MCF 10A (cell line): Measurements from ENCODE around the gene TAS1R3. TPM values are rescaled to one million over a fixed set of nuclear protein-coding genes. Genes with fewer than 3 reads are reported as not detected.
A peak's percentile ranks its signal among the peaks of the same experiment; 100 is the strongest.

ENCODE experiments used
- Bru-seq: library from RNA; stranded (reverse); fragments of 400-500 nt; gene quantifications from one replicate; lab custom pipeline; 2021; lab: Mats Ljungman, UMichigan
- BruChase-seq, 2 experiments: library from RNA; stranded (reverse); fragments of 400-500 nt; gene quantifications; one replicate each; lab custom pipeline; 2021; lab: Mats Ljungman, UMichigan
- BruUV-seq: library from RNA; stranded (reverse); fragments of 400-500 nt; replicated peaks from 2 replicates; lab custom pipeline; 2021; lab: Mats Ljungman, UMichigan
- CTCF ChIA-PET: fragments of 300-600 bp; sonication (Branson Sonifier 250); formaldehyde crosslinking; extraction: SDS; loops from one replicate; lab custom pipeline; 2021; ENCODE audit warnings: antibody characterized with exemption, inconsistent platforms; lab: Yijun Ruan, JAX
- POLR2A ChIA-PET: fragments of 300-600, 350-650 bp; sonication (Branson Sonifier 250); formaldehyde crosslinking; extraction: SDS; loops from one replicate; lab custom pipeline; 2020; ENCODE audit warnings: antibody characterized with exemption, inconsistent platforms; lab: Yijun Ruan, JAX
- DNase-seq: peaks from one replicate; pipeline ENCODE4 v3.0.0-alpha.2; 2018; ENCODE audit not compliant: unreplicated experiment
- H3K27ac Mint-ChIP-seq: one replicate; pipeline ENCODE4 v1.8.0; 2022; ENCODE audit warnings: mild to moderate bottlenecking, low read depth, mixed read lengths; ENCODE audit not compliant: unreplicated experiment
- H3K27me3 Mint-ChIP-seq: one replicate; pipeline ENCODE4 v1.8.0; 2022; ENCODE audit warnings: mixed read lengths; ENCODE audit not compliant: insufficient read depth, unreplicated experiment
- H3K36me3 Mint-ChIP-seq: one replicate; pipeline ENCODE4 v1.8.0; 2022; ENCODE audit warnings: mild to moderate bottlenecking, moderate library complexity, mixed read lengths; ENCODE audit not compliant: insufficient read depth, unreplicated experiment
- H3K4me1 Mint-ChIP-seq: one replicate; pipeline ENCODE4 v1.8.0; 2022; ENCODE audit warnings: mixed read lengths; ENCODE audit not compliant: insufficient read depth, unreplicated experiment
- H3K4me3 Mint-ChIP-seq: one replicate; pipeline ENCODE4 v1.8.0; 2022; ENCODE audit warnings: mild to moderate bottlenecking, moderate library complexity, mixed read lengths; ENCODE audit not compliant: unreplicated experiment
- H3K9me3 Mint-ChIP-seq: one replicate; pipeline ENCODE4 v1.8.0; 2022; ENCODE audit warnings: mixed read lengths; ENCODE audit not compliant: unreplicated experiment
- intact Hi-C: fragments of 100-400 bp; cut with micrococcal nuclease; formaldehyde crosslinking; loops from 2 replicates; pipeline ENCODE4 v1.14.1; 2022
- long read RNA-seq: library from polyadenylated mRNA; stranded (forward); transcript quantifications from one replicate; pipeline ENCODE4 v2.0.0, GENCODE V29; 2022
- total RNA-seq: library from RNA; stranded (reverse); gene quantifications from 2 replicates; pipeline ENCODE4 v1.2.3, GENCODE V29; 2022
- TF ChIP-seq, protein P1 (sequence below): fragments of 200-600 bp; IDR thresholded peaks from one replicate; pipeline ENCODE4 v1.8.0; 2022; ENCODE audit warnings: antibody characterized with exemption, mild to moderate bottlenecking; ENCODE audit not compliant: unreplicated experiment

TAS1R3 gene
- 0.17 TPM in 1 of 2 replicates, not detected in the other for total RNA-seq
- percentile 14 among the genes with signal in this experiment for Bru-seq, nascent RNA
- percentile 27 among the genes with signal in this experiment for BruChase-seq, experiment 1, labeled RNA remaining after a 6-hour chase
- BruChase-seq, experiment 2, labeled RNA remaining after a 2-hour chase, result percentile 13 among the genes with signal in this experiment
- long read RNA-seq, result 0 reads

GRCh38 chr1:1331068-1331965 is at the start of gene TAS1R3:
Gene TAS1R3, plus strand, starts transcription at chr1:1331280. Its CDS starts 66 bp downstream, at chr1:1331346.
- H3K27me3 Mint-ChIP-seq, result no peaks in the 10 kb centered on the region
- H3K36me3 Mint-ChIP-seq, result peaks cover 44% of the 10 kb centered on the region
- peaks cover under 1% of the 10 kb centered on the region for H3K4me1 Mint-ChIP-seq
- no peak within 1 kb of the TSS for H3K4me3 Mint-ChIP-seq
- CTCF ChIA-PET, result interaction anchor here (1.3 kb wide), 1 partner anchor 17 kb away, joined by 3 read pairs; no protein-coding TSS in a partner anchor
- TF ChIP-seq, protein P1, sequence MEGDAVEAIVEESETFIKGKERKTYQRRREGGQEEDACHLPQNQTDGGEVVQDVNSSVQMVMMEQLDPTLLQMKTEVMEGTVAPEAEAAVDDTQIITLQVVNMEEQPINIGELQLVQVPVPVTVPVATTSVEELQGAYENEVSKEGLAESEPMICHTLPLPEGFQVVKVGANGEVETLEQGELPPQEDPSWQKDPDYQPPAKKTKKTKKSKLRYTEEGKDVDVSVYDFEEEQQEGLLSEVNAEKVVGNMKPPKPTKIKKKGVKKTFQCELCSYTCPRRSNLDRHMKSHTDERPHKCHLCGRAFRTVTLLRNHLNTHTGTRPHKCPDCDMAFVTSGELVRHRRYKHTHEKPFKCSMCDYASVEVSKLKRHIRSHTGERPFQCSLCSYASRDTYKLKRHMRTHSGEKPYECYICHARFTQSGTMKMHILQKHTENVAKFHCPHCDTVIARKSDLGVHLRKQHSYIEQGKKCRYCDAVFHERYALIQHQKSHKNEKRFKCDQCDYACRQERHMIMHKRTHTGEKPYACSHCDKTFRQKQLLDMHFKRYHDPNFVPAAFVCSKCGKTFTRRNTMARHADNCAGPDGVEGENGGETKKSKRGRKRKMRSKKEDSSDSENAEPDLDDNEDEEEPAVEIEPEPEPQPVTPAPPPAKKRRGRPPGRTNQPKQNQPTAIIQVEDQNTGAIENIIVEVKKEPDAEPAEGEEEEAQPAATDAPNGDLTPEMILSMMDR, result no peak
- DNase-seq, result peak; percentile 64
- H3K27ac Mint-ChIP-seq, result no peak within 1 kb of the TSS
- POLR2A ChIA-PET, result interaction anchor here (2.6 to 3.0 kb wide), 2 partner anchors 12 to 16 kb away, joined by 19 to 28 read pairs; partner anchors contain the start of gene DVL1
- no TSS peak for BruUV-seq
- intact Hi-C loops, result no loop called here
- H3K9me3 Mint-ChIP-seq, result no peaks in the 10 kb centered on the region

GRCh38 chr1:1281533-1282321 is 49.4 kb upstream of the TAS1R3 start:
- DNase-seq, result peak; percentile 70
- ChIA-PET POLR2A (interaction anchor here (0.8 to 1.7 kb wide), 5 partner anchors 8 to 260 kb away, joined by 3 to 8 read pairs (median 4); partner anchors contain the start of genes B3GALT6, SDF4 and UBE2J2), CTCF (interaction anchor here (0.6 to 1.4 kb wide), 6 partner anchors 9 to 160 kb away, joined by 3 to 7 read pairs (median 3); no protein-coding TSS in a partner anchor)
- H3K9me3 Mint-ChIP-seq, result no peaks in the 10 kb centered on the region
- H3K36me3 Mint-ChIP-seq, result no peaks in the 10 kb centered on the region
- H3K4me3 Mint-ChIP-seq, result no peak overlapping the region
- peak overlapping the region; percentile 63 for H3K27ac Mint-ChIP-seq
- TF ChIP-seq, protein P1, result no peak
- no TSS peak for BruUV-seq
- no peaks in the 10 kb centered on the region for H3K27me3 Mint-ChIP-seq
- intact Hi-C loops, result no loop called here
- peaks cover 6% of the 10 kb centered on the region for H3K4me1 Mint-ChIP-seq

DNA sequence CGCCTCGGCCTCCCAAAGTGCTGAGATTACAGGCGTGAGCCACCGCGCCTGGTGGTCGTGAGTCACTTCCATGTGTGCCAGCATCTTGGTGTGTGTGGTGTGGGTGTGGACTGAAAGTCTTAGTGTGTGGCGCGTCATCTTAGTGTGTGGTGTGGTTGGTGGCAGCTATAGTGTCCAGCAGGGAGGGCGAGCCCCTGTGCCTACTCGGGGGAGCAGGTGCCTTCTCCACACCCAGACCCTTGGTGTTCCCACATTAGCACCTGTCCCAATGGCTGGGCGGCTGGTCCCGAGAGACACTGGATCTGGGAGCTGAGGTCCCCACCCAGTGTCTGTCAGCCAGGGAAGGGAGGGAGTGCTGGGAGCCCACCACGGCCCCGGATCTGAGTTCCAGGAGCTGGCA is 48.1 kb upstream of the TAS1R3 start:
- TF ChIP-seq, protein P1, result no peak
- peak; percentile 45 for DNase-seq
- ChIA-PET POLR2A (interaction anchor here (0.9 kb wide), 1 partner anchor 9 kb away, joined by 3 read pairs; the partner anchor contains the start of gene UBE2J2), CTCF (interaction anchor here (1.3 to 1.4 kb wide), 2 partner anchors 9 to 161 kb away, joined by 3 to 7 read pairs; no protein-coding TSS in a partner anchor)
- H3K4me1 Mint-ChIP-seq, result peaks cover 6% of the 10 kb centered on the region
- intact Hi-C loops, result no loop called here
- BruUV-seq, result no TSS peak
- no peak overlapping the region for H3K27ac Mint-ChIP-seq
- H3K4me3 Mint-ChIP-seq, result no peak overlapping the region
- no peaks in the 10 kb centered on the region for H3K9me3 Mint-ChIP-seq
- no peaks in the 10 kb centered on the region for H3K27me3 Mint-ChIP-seq
- no peaks in the 10 kb centered on the region for H3K36me3 Mint-ChIP-seq
